Nasal cavity respiratory epithelium epithelial cell of viscerocranial mucosa (primary cell): ENCODE results near the gene PHETA1. TPM values are rescaled to one million over a fixed set of nuclear protein-coding genes. Genes with fewer than 3 reads are reported as not detected.

ENCODE experiments used
- total RNA-seq: library from RNA; depleted of rRNA; stranded (reverse); fragments of >200 nt; gene quantifications from 2 replicates; pipeline ENCODE4 v1.2.3, GENCODE V29; 2014

Gene PHETA1
- total RNA-seq: 5.8 and 7.9 TPM in 2 replicates

GRCh38 chr12:111368788-111369495 is at the start of gene PHETA1:
PHETA1 (minus strand) TSS chr12:111369095; CDS start chr12:111363427, 5,668 bp downstream.

GRCh38 chr12:111405859-111406473 is 37.1 kb upstream of the PHETA1 start, which contains the start of gene SH2B3:
SH2B3 (plus strand) TSS chr12:111405923; CDS start chr12:111418146, 12,223 bp downstream.

Other genes with a start within 250 kb of the PHETA1 start
- gene SH2B3, start 36.8 kb upstream of the PHETA1 start, total RNA-seq: 3.8 and 8.1 TPM in 2 replicates
- gene ATXN2, start 230.2 kb upstream of the PHETA1 start, total RNA-seq: 7.5 and 35.7 TPM in 2 replicates